ENCODE measurements around the gene GPR137B.

DNA sequence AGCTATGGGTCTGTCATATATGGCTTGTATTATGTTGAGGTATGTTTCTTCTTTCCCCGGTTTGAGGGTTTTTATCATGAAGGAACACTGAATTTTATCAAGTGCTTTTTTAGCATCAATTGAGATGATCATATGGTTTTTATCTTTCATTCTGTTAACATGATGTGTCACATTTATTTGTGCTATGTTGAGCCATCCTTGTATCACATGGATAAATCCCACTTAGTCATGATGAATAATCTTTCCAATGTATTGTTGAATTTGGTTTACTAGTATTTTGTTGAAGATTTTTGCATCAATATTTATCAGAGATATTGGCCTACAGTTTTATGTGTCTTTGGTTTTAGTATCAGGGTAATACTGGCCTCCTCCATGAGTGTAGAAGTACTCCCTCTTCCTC lies 61.7 kb downstream of the GPR137B start:
- TF ChIP-seq GABPA (IDR thresholded peaks at IDR 0.05; ENCODE audit: borderline replicate concordance, insufficient read depth, low read length) (no peak), POLR2A (IDR thresholded peaks at IDR 0.05; ENCODE audit: control extremely low read depth in 1 of 2, low read depth in 2 of 2, low read length in 2 of 2) (no peak)
